Stimulated activated CD4-positive, alpha-beta T cell treated with anti-CD3 and anti-CD28 coated beads, Interleukin-2, amount 100 ng/mL, for 48 hours (primary cell): ENCODE data around the gene TGFBR3.

Experiments used
- DNase-seq, 2 donors: peaks; one replicate each; pipeline ENCODE4 v3.0.0-alpha.2; 2020

Gene TGFBR3

DNA sequence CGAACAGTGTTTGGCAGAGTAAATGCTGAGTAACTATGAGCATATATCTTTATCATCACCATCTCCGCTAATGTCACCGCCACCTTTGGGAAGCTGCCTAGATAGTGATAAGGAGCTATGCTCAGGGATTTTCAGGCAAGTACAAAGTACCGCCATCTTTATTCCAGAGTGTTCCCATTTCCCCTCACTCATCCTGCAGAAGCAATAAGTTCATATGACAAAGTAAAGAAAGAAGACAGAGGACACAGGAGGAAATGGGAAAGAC is 89.6 kb downstream of the TGFBR3 start:
- no peak for DNase-seq

DNA sequence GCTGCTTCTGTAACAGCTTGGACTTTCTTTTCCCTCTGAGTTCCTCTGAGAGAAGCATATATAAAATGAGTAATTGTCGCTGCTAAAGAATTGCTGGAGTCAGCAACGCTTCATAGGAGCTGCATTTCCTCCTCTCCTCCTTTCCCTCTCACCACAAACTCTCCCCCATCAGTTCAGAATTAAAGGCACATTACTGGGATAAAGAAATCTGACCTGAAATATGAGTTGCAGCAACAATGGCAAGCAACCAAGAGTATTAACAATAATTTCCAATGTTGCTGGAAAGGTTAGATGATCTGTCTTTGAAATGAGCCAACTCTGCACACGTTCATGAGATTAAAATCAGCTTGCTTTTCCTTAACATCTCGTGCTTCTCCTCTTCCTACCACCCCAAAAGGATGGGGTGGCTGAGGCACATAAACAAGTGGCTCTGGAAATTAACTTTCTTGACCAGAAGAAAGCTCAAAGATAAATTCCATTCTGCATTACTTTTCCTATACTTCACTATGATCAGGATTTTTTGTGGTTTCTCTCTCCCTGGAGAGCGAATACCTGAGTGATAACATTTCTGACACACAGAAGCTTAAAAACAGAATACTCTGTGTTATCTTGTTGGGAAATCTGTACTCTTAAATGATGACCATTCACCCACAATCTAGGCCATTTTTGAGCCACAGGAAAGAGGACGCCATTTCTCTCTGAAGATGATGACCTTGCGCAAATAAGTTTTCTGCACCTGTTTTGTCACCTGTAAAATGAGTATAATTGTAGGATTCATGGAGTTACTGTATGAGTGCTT is 90.2 kb downstream of the TGFBR3 start:
- no peak for DNase-seq

DNA sequence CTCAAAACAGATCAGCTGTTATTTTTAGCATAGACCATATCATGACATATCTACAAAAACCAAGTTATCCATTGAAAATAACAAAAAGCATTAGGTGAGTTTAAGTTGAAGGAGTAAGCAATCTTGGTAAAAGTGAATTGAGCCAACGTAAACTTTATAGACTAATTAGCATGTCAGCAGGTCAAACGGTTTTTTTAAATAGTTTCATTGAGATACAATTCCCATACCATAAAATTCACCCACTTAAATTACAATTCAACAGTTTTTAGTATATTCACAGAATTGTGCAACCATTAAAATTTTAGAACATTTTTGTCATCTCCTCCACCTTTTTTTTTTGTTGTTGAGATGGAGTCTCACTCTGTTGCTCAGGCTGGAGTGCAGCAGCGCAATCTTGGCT is 92.1 kb downstream of the TGFBR3 start:
- DNase-seq: no peak

DNA sequence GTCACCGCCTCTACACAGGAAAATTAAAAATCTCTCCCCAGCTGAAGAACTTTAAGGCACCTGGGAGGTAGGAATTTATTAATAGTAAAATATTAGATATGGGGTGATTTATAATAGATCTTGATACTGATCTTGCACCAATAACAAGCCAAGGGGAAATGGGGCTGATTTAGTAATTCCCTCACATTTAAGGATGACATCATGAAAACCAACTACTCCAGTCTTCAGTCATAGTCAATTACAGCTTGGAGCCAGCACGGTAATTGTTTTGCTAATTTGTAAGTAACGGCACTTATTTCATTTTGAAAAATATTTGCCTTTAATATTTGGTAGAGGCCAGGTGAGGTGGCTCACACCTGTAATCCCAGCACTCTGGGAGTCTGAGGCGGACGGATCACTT is 92.8 kb downstream of the TGFBR3 start:
- DNase-seq: no peak

DNA sequence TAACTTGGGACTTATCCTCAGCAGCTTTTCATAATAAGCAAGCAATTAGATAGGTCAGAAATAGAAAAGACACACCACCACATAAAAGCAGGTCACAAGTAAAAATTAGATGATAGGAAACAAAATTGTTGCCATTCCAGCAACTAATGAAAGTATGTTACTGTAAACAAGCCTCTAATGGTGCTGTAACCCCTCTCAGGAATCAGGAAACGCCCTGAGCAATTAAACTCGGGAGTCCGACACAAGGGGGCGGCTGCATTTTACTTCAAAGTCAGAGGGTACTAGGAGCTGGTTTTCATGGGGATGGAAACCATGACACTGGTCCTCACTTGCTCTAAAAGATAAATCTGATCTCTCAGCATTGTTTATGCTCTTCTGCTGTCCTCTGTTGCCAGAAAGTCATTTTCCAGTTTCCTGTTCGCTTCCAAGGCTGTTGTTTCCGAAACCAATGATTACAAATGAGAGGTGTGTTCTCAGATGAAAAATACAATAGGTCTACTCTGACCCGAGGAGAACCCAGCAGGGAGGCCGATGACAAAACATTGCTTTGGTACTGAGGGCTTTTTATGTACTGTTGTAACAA is 93.4 kb downstream of the TGFBR3 start:
- no peak for DNase-seq

DNA sequence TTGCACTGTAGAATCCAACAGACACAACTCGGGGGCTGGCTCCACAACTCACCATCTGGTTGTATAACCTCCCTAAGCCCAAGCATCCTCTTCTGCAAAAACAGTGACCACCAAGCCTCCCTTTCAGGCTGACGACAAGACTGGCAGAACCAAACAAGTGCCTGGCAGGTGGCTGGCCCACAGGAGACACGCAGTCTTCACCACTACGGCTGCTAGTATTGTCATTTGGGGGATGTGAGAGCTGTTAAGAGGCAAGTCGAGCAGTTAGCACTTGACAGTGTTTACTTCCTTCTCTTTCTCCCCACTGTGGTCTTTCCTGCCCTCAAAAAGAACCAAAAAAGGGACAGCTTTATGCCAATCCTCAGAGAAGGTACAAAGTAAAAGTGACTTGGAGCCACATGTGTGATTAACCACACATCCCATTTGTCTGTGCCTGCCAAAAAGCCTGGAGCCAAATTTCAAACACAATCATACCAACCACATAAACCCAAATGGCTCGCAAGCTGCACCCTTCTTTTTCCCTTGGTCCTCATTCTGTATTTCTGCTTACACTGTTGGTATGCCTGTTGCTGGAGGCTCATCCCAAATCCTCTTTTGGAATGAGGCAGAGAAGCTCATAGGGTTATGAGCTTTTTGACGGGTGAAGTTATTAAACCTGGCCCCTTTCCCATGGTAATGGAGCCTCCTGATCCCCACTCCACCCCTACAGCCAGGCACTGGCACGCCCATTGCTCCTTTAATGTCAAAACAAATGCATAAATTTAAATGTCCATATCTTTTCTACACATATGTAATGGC is 94.1 kb downstream of the TGFBR3 start:
- no peak for DNase-seq

DNA sequence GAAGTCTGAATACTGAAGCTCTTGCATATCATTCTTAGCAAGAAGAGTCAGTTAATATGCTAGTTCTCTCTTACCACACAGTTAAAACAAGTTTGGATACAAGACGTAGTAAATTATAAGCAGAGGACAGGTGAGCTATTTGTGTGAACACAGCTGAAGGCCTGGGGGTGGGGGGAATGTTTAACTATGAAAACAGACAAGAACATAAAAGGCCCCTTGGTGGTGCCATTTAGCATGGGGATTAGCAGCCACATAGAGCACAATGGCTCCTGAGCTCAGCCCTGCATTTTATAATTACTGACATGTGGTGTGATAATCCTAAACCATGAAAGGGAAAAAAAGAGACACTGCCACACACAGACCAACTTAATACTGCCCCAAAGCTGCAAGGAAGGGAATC is 94.8 kb downstream of the TGFBR3 start:
- no peak for DNase-seq

DNA sequence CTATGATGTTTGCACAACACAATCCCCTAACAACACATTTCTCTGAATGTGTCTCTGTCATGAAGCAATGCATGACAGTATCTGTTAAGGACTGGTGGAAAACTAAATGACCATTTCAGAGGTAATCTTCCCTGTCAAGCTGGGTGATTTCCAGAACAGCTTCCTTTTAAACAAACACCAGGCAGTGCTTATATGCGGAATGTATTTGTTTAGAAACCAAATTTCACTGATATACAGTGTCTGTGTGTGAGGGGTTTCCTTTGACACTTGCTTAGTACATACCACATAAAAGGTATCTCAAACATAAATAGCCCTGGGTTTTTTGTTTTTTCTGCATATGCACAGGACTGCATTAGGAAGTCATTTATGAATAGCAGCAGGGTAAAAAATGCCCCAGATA is 95.6 kb downstream of the TGFBR3 start:
- no peak for DNase-seq

DNA sequence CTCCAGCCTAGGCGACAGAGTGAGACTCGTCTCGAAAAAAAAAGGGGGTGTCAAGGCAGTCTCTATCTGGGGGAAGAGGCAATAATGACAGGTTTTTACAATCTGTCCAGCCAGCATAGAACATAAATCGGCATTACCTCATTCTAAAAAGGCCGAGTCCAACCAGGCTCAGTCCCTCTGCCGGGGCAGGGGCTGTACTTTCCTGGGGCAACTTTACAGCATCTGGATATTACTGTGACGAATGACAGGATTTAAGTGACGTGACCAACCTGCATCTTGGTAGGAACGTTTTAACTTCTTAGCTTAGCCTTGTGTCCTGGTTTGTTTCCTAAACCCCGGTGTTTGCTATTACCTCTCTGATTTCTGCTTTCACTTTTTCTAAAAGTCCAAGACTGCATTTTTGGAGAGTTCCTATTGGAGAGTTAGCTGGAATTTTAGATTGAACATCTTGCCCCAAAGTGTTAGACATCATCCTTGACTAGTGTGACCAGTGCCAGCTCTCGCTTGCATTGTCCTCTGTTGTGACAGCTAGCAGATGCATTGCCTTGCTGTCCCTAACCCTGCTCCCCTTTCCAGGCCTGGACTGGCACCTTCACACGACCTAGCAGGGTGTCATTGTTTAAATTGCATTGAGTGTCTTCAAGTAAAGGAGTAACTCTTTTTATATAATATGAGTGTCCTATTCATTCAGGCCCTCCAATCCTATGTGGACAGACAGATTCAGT is 96.5 kb downstream of the TGFBR3 start:
- DNase-seq: no peak

DNA sequence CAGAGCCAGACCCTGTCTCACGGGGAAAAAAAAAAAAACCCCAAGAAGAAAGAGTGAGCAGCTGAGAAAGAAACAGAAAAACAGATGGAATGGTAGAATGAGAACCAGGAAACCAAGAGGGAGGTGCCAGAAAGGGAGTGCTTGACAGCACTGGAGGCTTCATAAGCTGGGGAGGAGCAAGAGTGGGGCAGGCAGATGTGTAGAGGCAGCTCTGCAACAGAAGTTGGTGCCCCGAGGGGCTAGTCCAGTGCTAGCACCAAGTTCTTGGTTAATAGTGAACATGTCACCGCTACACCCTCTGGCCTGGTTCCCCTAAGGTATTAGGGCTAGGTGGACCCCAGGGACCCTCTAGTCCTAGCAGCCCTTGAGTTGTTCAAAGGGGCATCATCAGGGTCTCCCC is 98.0 kb downstream of the TGFBR3 start:
- no peak for DNase-seq

DNA sequence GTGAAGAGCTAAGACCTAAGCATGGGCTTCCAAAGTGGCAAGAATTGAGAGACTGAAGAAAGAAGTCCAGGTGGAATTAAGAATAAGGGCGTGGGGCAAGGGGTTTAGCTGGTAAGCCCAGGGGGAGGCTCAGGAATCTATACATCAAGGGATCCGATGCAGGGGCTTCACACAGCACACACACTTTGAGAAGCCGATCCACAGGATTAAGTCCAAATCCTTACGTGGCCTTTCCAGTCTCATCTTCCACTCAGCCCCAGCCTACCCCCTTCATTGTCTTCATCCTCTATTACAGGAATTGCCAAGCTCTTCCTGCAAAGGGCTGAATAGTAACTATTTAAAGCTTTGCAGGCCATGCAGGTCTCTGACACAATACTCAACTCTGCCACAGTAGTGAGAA is 101.3 kb downstream of the TGFBR3 start:
- no peak for DNase-seq

DNA sequence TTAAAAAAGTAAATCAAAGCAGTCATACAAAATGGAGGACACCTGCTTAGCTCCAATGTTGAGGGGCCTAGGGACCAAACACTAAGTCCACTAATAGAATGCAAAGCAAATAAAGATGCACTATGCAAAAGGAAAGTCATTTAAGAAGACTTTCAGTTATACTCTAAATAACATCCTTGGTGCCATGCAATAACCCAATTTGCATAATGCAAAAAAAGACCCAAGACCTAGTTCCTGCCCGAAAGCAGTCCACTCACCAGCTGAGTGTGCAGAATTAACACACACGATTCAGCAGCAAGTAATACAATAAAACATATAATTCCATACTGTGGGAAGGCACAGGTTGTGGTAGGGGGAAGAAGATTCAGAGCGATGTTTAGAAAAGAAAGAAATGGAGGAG is 101.8 kb downstream of the TGFBR3 start:
- no peak for DNase-seq

DNA sequence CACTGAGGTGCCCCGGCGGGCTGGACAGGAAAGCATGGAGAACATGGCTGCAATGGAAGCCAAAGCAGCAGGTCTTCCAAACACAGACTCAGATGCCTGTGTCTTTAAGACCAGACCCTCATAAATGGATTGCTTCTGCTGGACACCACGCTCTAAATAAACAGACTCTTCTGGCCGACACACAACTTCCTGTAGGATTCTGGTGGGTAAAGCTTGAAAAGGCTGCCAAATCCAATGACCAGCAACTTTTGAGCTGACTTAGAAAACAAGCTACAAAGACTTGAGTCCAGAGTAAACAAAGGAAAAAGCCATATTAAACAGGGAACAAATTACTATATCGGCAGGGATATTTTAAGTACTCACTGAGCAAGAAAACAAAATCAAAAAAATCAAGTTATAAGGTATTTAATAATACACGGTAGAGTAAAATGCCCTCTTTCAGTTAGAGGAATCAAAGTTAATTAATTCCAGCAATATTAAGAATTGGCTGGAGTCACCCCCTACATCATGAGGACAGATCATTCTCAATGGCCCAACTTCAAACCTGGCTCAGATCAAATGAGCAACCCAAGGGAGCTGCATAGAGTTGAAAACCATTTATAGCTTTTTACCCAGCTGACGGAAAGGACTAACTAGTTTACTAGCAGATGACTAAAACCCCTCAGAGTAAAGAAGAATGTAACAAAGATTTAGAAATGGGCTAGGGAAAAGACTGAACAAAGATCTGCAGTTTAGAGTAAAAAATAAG is 102.4 kb downstream of the TGFBR3 start:
- DNase-seq: no peak

DNA sequence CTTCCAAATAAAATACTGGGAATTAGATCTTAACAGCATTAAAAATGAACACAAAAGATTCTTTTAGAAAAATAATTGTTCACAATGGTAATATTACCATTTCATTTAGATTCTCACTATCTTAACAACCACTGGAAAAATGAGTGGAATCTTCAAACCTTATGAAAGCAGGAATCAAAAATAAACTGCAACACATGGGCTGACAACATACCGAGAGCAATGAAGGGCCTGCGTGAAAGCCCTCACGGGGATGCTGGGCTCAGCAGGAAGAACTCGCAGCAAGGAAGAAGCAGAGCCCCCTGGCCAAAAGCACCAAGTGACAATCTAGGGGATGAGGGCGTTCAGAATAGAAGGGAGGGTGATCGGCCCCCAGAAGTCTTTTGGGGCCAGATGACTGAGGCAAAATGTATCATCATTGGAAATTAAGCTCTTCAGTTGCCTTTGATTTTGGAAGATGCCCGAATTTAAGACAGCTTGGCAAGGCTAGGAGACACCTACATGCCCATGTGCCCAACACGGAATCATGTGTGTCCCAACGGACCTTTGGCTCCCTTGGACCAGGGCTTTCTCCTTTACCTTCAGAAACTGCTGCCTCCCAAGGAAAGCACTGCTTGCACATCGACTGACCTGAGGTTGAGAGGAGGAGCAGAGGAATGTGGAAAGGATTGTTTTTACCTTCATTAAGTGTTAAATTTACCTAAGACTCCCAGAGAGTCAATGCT is 103.9 kb downstream of the TGFBR3 start:
- no peak for DNase-seq

DNA sequence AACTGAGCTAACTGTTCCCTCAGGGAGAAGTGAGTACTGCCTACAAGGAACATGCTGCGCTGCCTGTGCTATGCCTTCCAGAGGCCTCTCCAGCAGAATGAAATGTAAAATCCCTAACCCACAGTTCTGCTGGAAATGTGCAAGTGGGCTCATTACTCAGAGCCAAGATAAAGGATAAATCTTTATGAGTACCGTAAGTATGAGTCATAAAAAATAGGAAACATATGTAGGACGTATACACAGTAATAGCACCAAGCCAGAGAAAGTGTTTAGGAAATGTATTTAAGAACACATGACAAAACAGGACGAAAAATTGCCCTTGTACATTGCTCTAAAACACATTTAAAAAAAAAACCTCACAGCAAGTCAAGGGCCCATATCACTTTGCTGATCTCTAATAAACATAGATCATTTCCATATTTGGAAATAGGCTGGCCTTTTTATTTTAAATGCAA is 104.6 kb downstream of the TGFBR3 start:
- DNase-seq: no peak

DNA sequence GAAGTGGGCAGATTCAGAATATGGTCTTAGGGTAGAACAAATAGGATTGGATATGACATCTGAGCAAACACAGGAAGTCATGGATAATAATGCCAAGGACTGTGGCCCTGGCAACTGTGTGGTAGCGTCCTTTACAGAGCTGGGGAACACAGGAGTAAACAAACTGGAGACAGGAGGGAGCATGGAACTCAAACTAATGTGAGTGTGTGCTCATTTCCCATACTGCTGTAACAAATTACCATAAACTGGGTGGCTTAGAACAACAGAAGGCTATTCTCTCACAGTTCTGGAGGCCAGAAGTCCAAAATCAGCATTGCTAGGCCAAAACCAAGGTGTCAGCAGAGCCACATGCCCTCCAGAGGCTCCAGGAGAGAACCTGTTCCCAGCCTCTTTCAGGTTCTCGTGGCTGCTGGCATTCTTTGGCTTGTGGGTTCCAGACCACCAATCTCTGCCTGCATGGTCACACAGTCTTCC is 106.4 kb downstream of the TGFBR3 start:
- no peak for DNase-seq

DNA sequence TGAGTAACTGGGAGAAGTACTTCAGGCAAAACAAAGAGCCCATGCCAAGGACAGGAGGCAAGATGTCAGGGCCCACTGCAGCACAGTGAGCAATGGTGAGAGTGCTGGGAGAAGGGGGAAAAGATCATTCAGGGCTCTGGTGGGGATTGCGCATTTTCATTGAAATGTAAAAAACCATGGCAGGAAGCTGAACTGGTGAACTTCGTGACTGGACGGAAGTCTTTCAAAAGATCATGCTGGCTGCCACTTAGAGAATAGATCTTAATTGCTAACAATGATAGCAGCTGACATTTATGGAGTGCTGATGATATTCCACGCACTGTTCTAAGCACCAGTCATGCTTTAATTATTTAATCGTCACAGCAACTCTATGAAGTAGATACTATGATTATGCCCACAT is 107.0 kb downstream of the TGFBR3 start:
- DNase-seq: no peak

DNA sequence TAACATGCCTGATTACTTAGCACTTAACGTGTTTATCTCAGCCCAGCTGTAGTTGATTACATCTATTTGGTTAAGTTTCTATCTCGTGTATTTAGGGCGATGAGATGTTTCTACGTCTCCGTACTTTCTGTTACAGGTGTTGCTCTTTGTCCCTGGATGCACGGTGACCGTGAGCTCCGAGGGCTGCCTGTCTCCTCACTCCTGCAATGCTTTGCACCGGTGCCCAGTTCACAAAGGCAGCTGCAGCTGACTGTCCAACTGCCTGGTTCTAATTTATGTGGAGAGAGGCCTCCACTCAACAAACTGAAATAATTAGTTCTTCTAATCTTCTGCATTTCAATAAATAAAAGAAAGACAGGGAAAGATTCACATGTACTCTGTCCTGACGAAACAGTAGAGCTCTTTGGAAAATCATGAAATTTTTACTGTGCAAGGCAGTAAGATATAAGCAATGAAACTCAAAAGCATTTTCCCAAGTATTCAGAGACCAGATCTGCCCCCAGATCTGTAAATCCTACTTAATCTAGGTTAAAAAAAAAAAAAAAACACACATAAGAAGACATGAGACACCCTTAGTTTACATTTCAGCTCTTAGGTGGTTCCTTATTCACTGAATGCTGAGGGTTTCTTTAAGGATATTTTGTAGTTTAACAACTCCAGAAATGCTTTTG is 108.2 kb downstream of the TGFBR3 start:
- no peak for DNase-seq

DNA sequence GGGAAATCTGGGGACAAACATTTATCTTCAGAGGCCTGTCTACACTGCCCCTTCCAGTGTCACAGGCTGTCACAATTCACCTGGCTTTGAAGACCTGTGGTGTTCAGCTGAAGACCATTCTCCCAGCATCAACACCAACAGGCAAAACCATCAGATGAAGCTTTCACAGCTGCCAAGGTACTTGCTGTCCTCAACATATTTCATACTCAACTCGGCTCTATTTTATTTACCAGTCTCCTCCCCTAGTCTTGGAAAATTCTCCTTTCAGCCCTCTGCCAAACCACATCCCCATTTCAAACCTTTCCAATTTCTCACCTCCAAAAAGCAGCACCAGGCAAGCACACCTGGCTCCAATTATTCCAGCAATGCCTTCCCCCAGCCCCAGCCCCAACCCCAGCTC is 108.8 kb downstream of the TGFBR3 start:
- DNase-seq: no peak

DNA sequence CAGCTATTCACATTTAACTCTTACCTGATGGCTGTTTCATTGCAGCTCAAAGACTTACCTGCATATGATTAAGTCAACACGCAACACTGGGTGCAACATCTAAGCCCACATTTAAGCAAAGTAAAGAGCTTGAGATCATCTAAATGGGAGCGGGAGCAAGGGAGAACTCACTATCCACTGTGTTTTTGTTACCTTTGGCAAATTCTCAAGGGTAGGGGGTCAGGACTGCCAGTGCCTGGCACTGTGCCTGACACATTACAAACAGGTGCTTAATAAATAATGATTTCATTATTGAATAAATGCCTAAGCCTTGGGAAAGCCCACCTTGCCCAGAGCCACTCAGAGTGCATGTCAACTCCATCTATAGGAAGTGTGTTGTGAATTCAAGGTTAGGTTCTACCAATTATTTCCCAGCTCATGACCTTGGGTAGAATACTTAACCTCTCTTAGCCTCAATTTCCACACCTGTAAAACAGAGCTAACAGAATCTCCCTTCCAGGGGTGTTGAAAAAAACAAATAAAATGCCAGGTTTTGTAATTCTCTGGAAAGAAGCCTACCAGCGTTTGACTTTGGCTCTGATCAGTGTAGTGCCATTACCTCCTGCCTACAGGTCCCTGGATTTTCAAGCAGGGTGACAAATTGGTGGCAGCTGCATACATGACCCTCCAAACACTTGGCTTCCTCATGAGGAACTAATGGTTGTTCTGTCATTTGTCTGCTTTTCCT is 109.7 kb downstream of the TGFBR3 start:
- no peak for DNase-seq

DNA sequence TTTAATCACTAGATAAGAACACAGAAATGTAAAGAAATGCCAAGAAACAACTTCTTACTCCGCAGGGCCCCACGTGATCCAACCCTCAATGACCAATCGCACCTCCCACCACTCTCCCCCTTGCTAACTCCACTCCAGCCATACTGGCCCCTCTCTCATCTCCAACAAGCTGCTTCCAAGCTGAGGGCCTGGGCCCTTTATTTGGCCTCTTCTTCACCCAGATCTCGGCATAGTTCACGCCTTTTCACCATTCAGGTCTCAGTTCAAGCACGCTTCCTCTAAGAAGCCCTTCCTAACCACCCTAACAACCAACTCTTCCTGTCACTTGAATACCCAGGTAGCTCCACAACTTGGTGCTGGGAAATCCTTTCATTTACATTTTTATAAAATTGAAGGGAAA is 110.7 kb downstream of the TGFBR3 start:
- no peak for DNase-seq
